Measurements from ENCODE around the gene AFF3.

AFF3 gene

DNA sequence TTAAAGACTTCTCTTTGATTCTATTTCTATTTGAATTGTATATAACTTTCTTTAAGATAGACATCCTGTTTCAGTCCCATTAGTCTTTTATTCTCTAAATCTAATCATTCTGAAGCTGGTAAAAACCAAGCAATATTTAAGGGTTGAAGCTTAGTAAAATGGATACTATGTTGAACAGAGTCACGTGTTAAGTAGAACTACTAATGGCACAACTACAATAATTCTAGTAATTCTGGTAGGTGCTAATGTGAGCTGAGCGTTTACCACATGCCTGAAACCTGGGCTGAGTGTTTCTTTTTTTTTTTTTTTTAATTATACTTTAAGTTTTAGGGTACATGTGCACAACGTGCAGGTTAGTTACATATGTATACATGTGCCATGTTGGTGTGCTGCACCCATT is 8.9 kb upstream of the AFF3 start:
- Histone ChIP-seq H3K4me3 (ENCODE audit: insufficient read depth, low read depth, low read length) (no peak overlapping the region), H3K27ac (ENCODE audit: insufficient read depth, low read depth, low read length, poor library complexity, severe bottlenecking) (no peak overlapping the region), H3K4me1 (ENCODE audit: control insufficient read depth, insufficient read depth, low read length) (no peaks in the 10 kb centered on the region), H3K36me3 (ENCODE audit: control insufficient read depth, insufficient read depth, low read length) (no peaks in the 10 kb centered on the region), H3K9me3 (ENCODE audit: control insufficient read depth, low read length) (no peaks in the 10 kb centered on the region), H3K27me3 (ENCODE audit: control insufficient read depth, insufficient read depth, low read length, poor library complexity, severe bottlenecking) (no peaks in the 10 kb centered on the region)
- WGBS, 2 experiments: 90% methylated on average over 2 of the region's 3 CpGs; no CpG with 5 or more reads in 1 of the 2 experiments

DNA sequence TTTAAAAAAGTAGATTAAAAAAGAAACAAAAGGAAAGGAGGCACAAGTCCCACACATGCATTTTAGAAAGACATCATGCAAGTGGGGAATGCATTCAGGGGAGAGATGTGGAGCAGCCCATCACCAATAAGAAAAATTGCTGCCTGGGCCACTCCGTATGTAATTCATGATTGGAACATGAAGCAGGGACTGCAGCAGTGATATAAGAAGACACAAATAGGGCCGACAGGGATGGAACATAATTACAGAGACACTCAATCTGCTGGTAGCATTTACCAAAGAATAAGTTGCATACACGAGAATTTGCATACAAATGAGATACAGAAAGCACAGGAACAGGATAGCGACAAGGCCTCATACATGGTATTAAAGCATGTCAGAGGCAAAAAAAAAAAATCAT is 6.5 kb upstream of the AFF3 start:
- Histone ChIP-seq H3K9me3 (ENCODE audit: control insufficient read depth, low read length) (no peaks in the 10 kb centered on the region), H3K4me3 (ENCODE audit: insufficient read depth, low read depth, low read length) (no peak overlapping the region), H3K36me3 (ENCODE audit: control insufficient read depth, insufficient read depth, low read length) (no peaks in the 10 kb centered on the region), H3K4me1 (ENCODE audit: control insufficient read depth, insufficient read depth, low read length) (no peaks in the 10 kb centered on the region), H3K27ac (ENCODE audit: insufficient read depth, low read depth, low read length, poor library complexity, severe bottlenecking) (no peak overlapping the region), H3K27me3 (ENCODE audit: control insufficient read depth, insufficient read depth, low read length, poor library complexity, severe bottlenecking) (no peaks in the 10 kb centered on the region)
- WGBS, 2 experiments: 85 to 90% methylated on average over 4 of the region's 4 CpGs

DNA sequence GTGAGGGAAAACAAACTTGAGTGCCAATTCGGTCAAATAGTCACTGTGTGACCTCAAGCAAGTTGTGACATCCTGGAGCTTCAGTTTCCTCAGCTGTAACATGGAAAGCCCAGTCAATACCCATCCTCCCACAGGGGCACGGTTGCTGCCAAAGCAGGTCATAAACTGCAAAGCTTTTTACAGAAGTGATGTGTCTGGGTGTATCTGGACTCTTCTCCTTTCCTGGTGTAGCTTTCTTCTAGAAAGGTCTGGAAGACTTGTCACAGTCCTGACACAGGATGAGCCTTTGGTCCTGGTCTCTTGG is 4.2 kb upstream of the AFF3 start:
- Histone ChIP-seq H3K27me3 (ENCODE audit: control insufficient read depth, insufficient read depth, low read length, poor library complexity, severe bottlenecking) (no peaks in the 10 kb centered on the region), H3K36me3 (ENCODE audit: control insufficient read depth, insufficient read depth, low read length) (no peaks in the 10 kb centered on the region), H3K9me3 (ENCODE audit: control insufficient read depth, low read length) (no peaks in the 10 kb centered on the region), H3K4me1 (ENCODE audit: control insufficient read depth, insufficient read depth, low read length) (no peaks in the 10 kb centered on the region), H3K4me3 (ENCODE audit: insufficient read depth, low read depth, low read length) (no peak overlapping the region), H3K27ac (ENCODE audit: insufficient read depth, low read depth, low read length, poor library complexity, severe bottlenecking) (no peak overlapping the region)
- 87 to 95% methylated on average over 2 of the region's 2 CpGs for WGBS, 2 experiments

DNA sequence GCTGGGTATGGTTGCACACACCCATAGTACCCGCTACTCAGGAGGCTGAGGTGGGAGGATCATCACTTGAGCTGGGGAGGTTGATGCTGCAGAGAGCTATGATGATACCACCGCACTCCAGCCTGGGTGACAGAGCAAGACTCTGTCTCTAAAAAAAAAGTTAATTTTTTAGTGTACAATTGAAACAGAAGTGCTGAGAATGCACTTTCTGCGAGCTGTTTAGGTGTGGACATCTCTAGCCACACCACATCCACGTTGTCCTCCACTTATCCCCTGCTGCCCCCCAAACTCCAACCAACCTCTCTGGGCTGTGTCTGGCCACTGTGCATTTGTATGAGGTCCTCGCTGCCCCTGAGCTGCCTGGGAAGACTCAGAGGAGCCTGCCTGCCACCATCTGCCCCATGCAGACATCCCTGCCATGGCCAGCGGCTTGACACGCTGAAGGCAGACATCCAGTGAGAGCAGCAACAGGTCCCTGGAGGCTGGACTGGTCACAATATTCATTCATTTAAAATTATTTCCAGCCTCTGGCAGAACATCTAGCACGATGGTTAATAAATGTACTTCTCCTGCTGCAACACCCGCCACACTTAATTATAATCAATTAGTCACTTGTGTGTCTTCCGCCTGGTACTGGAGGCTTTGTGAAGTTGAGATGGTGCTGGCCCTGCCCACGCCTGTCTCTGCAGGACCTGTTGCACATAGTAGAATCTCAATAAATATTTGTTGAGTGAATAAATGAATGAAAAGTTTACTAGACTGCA is 3.7 kb upstream of the AFF3 start:
- H3K36me3 ChIP-seq (ENCODE audit: control insufficient read depth, insufficient read depth, low read length): no peaks in the 10 kb centered on the region
- no peaks in the 10 kb centered on the region for H3K27me3 ChIP-seq (ENCODE audit: control insufficient read depth, insufficient read depth, low read length, poor library complexity, severe bottlenecking)
- H3K27ac ChIP-seq (ENCODE audit: insufficient read depth, low read depth, low read length, poor library complexity, severe bottlenecking): no peak overlapping the region
- no peaks in the 10 kb centered on the region for H3K4me1 ChIP-seq (ENCODE audit: control insufficient read depth, insufficient read depth, low read length)
- H3K9me3 ChIP-seq (ENCODE audit: control insufficient read depth, low read length): no peaks in the 10 kb centered on the region
- no peak overlapping the region for H3K4me3 ChIP-seq (ENCODE audit: insufficient read depth, low read depth, low read length)
- WGBS, 2 experiments: 92 to 93% methylated on average over 11 of the region's 11 CpGs

DNA sequence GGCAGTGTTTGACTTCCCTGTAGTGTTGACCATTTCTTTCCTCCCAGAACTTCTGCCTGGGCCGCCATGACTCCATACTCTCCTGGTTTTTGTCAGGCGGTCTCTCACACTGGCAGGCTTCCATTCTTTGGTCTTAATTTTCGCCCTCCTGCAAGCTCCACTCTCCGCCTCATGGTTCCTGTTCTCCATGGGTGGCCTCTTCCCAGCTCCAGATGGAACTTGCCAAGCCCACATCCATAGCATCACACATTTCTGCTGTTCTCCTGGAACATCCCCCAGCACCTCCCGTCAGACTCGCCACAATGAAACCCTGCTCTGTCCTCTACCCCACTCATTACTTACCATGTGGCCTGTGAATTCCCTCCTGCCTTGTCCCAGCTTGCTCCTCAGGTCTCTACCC is 896 bp upstream of the AFF3 start:
- no peak overlapping the region for H3K4me3 ChIP-seq (ENCODE audit: insufficient read depth, low read depth, low read length)
- H3K4me1 ChIP-seq (ENCODE audit: control insufficient read depth, insufficient read depth, low read length): no peaks in the 10 kb centered on the region
- H3K27me3 ChIP-seq (ENCODE audit: control insufficient read depth, insufficient read depth, low read length, poor library complexity, severe bottlenecking): no peaks in the 10 kb centered on the region
- H3K27ac ChIP-seq (ENCODE audit: insufficient read depth, low read depth, low read length, poor library complexity, severe bottlenecking): no peak overlapping the region
- no peaks in the 10 kb centered on the region for H3K36me3 ChIP-seq (ENCODE audit: control insufficient read depth, insufficient read depth, low read length)
- 93 to 94% methylated on average over 6 of the region's 6 CpGs for WGBS, 2 experiments
- no peaks in the 10 kb centered on the region for H3K9me3 ChIP-seq (ENCODE audit: control insufficient read depth, low read length)

DNA sequence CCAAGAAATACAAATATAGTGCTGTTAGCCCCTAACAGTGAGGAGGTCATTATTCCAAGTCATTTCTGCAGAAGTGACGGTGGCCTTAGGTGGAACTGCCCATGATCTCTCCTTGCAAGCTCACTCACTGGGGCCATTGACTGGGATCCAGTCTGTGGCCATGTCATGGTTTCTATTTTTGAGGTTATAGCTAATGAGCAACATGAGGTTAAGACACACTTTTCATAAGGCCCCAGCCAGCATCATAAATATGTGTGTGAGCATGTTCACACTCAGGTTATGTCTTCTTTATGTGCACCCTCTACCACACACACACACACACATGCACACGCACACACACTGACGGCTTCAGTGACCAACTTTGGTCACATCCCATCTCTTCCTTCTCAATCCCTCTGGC is 484 bp downstream of the AFF3 start:
- H3K4me1 ChIP-seq (ENCODE audit: control insufficient read depth, insufficient read depth, low read length): no peaks in the 10 kb centered on the region
- no peaks in the 10 kb centered on the region for H3K9me3 ChIP-seq (ENCODE audit: control insufficient read depth, low read length)
- no peak overlapping the region for H3K4me3 ChIP-seq (ENCODE audit: insufficient read depth, low read depth, low read length)
- 92 to 94% methylated on average over 3 of the region's 3 CpGs for WGBS, 2 experiments
- H3K27ac ChIP-seq (ENCODE audit: insufficient read depth, low read depth, low read length, poor library complexity, severe bottlenecking): no peak overlapping the region
- H3K36me3 ChIP-seq (ENCODE audit: control insufficient read depth, insufficient read depth, low read length): no peaks in the 10 kb centered on the region
- no peaks in the 10 kb centered on the region for H3K27me3 ChIP-seq (ENCODE audit: control insufficient read depth, insufficient read depth, low read length, poor library complexity, severe bottlenecking)

DNA sequence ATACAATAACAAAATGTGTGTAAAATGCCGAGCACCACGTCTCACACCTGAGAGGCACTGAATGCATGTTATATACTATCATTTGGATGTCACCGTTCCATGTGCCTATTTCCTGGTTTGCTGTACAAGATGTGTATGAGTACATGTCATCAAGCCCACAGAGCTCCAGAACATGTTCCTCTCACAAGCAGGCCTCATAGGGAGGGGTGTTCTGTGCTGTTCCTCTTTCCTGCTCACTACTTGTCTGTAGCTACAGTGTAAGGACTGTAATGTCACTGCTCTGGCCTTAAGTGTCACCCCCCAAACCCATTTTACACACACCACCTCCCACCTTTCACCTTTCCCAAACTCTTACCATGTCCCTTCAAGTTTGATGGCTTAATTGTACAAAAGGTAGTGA is 1.8 kb downstream of the AFF3 start:
- H3K4me1 ChIP-seq (ENCODE audit: control insufficient read depth, insufficient read depth, low read length): no peaks in the 10 kb centered on the region
- H3K27ac ChIP-seq (ENCODE audit: insufficient read depth, low read depth, low read length, poor library complexity, severe bottlenecking): no peak overlapping the region
- H3K9me3 ChIP-seq (ENCODE audit: control insufficient read depth, low read length): no peaks in the 10 kb centered on the region
- H3K36me3 ChIP-seq (ENCODE audit: control insufficient read depth, insufficient read depth, low read length): no peaks in the 10 kb centered on the region
- no peaks in the 10 kb centered on the region for H3K27me3 ChIP-seq (ENCODE audit: control insufficient read depth, insufficient read depth, low read length, poor library complexity, severe bottlenecking)
- WGBS, 2 experiments: 93 to 96% methylated on average over 3 of the region's 3 CpGs
- no peak overlapping the region for H3K4me3 ChIP-seq (ENCODE audit: insufficient read depth, low read depth, low read length)

DNA sequence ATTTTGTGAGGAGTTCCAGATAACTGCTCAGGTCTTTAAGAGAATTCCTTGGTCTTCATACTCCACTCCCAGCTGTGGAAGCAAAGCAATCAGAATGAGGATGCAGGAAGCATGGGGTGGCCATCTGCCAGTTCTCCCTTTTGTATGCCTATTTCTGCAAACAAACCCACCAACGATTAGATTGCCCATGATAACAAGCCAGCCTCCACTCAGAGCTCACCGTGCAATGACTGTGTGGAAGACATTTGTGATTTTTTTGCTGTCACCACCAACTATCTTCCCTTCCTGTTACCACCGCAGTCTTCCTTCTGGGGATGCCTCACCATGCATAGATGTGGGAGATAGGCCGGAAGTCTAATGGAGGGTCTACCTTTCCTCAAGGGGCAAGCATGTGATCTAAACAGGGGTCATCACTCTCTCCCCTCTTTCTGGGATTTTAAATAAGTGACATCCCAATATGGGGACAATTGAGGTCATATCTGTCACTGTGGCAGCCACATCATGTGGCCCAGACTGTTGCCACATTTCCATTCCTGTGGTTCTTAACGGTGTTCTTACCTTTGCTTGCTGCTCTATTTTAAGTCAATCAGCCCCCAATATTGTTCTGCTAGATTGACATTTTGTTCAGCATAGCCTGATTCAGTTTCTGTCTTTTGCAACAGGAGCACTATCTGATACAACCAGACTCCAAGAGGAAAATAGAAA is 4.4 kb downstream of the AFF3 start:
- H3K9me3 ChIP-seq (ENCODE audit: control insufficient read depth, low read length): no peaks in the 10 kb centered on the region
- no peaks in the 10 kb centered on the region for H3K36me3 ChIP-seq (ENCODE audit: control insufficient read depth, insufficient read depth, low read length)
- WGBS, 2 experiments: 91 to 94% methylated on average over 4 to 5 of the region's 5 CpGs
- no peak overlapping the region for H3K27ac ChIP-seq (ENCODE audit: insufficient read depth, low read depth, low read length, poor library complexity, severe bottlenecking)
- no peaks in the 10 kb centered on the region for H3K27me3 ChIP-seq (ENCODE audit: control insufficient read depth, insufficient read depth, low read length, poor library complexity, severe bottlenecking)
- H3K4me1 ChIP-seq (ENCODE audit: control insufficient read depth, insufficient read depth, low read length): peaks cover 2% of the 10 kb centered on the region
- H3K4me3 ChIP-seq (ENCODE audit: insufficient read depth, low read depth, low read length): no peak overlapping the region

DNA sequence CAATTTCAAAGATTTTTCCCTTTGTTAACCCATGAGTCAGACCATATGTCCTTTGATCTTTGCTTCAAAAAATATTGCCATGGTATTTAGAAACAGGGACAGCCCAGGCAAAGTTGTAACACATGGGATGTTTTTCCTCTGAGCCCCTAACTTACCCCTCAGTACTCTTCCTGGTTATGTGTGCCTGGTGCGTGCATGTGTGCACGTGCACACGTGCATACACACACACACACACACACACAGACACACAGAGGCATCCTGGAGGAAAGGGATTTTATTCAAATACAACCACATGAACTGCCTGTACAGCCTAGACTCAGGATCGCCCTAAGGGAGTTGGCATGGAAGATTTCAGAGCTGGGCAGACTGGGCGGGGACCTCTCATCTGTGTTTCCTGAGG is 5.1 kb downstream of the AFF3 start:
- no peak overlapping the region for H3K4me3 ChIP-seq (ENCODE audit: insufficient read depth, low read depth, low read length)
- no peaks in the 10 kb centered on the region for H3K9me3 ChIP-seq (ENCODE audit: control insufficient read depth, low read length)
- H3K27ac ChIP-seq (ENCODE audit: insufficient read depth, low read depth, low read length, poor library complexity, severe bottlenecking): no peak overlapping the region
- H3K4me1 ChIP-seq (ENCODE audit: control insufficient read depth, insufficient read depth, low read length): peaks cover 2% of the 10 kb centered on the region
- WGBS, 2 experiments: 91 to 93% methylated on average over 5 of the region's 5 CpGs
- no peaks in the 10 kb centered on the region for H3K27me3 ChIP-seq (ENCODE audit: control insufficient read depth, insufficient read depth, low read length, poor library complexity, severe bottlenecking)
- H3K36me3 ChIP-seq (ENCODE audit: control insufficient read depth, insufficient read depth, low read length): no peaks in the 10 kb centered on the region

DNA sequence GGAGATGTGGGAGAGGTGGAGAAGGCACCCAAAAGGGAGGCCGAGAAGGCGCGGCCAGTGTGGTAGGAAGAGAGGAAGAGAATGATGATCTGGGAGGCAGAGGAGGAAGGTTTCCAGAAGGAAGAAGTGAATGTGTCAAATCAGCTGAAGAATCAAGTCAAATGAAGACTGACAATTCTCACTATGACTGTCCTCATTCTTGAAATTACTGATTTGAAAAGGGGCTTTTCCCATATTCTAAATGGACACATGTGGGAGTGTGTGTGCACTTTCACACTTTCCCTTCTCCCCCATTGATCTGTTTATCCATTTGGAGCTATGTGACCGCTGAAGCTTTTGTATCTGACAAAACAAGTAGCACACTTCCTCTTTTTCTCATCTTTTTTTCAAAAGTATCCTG is 6.1 kb downstream of the AFF3 start:
- WGBS, 2 experiments: 94 to 97% methylated on average over 4 of the region's 4 CpGs
- Histone ChIP-seq H3K4me1 (ENCODE audit: control insufficient read depth, insufficient read depth, low read length) (peaks cover 2% of the 10 kb centered on the region), H3K4me3 (ENCODE audit: insufficient read depth, low read depth, low read length) (no peak overlapping the region), H3K36me3 (ENCODE audit: control insufficient read depth, insufficient read depth, low read length) (no peaks in the 10 kb centered on the region), H3K27ac (ENCODE audit: insufficient read depth, low read depth, low read length, poor library complexity, severe bottlenecking) (no peak overlapping the region), H3K9me3 (ENCODE audit: control insufficient read depth, low read length) (no peaks in the 10 kb centered on the region), H3K27me3 (ENCODE audit: control insufficient read depth, insufficient read depth, low read length, poor library complexity, severe bottlenecking) (no peaks in the 10 kb centered on the region)
